Activated gamma-delta T cell (primary cell): ENCODE results near the gene KCND3.

ENCODE experiments used
- DNase-seq: peaks from one replicate; lab custom pipeline; 2025; lab: John Stamatoyannopoulos, UW

Gene KCND3

DNA sequence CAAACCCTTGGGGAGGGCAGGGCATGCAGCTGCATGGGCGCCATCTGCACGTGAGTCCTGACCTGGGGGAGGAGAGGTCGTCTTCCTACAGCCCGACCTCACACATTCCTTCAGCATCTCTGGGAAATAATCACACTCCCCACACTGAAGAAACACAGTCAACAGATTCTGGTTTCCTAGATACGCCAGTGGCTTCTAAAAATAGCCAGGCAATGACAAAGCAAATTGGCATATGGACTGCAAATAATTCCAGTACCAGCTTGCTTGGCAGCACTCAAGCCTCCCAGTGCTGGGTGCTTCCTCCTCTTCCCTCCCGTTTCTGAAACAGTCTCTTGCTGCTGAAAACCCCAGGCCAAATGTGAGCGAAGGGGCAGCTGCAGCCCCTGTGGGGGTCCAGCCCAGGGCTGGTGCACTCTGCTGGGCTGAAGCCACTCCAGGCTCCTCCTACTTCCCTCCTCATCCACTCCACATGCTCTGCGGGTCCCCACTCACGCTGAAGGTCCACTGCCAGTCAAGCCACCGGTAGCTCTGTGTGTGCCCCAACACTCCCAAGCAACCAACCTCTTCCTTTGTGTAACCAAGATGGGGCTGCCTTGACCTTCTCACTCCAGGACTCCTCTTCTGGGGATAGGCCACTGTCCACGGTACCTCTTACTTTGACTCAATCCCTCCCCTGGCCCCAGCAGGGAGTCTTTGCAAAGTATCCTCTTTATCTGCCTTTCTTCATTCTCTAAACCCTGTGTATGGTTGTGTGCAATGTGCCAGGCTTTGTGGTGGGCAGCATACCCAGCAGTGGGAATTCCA lies 69.0 kb downstream of the KCND3 start:
- DNase-seq: no peak

DNA sequence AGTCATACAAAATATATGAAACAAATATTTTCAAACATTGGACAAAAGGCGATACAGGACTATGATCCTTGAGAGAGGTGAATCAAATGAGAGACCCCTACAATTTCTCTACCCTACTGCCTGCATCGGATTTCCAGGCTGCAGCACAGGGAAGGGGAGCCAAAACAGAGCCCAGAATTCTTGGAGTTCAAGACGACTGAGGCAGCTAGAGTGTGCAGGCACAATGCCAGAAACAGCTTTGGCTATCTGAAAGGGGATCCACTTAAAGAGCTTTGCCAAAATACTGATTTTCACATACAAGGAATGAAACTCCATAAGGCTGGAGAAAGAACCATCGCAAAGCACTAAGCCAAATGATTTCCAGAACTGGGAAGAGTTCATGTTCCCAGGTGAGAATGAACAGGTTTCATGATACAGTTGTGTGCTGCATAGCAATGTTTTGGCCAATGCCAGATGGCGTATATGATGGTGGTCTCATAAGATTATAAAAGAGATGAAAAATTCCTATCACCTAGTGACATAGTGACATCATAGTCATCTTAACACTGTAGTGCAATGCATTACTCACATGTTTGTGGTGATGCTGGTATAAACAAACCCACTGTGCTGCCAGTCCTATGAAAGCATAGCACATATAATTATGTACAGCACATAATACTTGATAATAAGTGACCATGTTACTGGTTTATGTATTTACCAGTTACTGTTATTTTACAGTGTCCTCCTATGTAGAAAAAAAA lies 77.5 kb downstream of the KCND3 start:
- no peak for DNase-seq

DNA sequence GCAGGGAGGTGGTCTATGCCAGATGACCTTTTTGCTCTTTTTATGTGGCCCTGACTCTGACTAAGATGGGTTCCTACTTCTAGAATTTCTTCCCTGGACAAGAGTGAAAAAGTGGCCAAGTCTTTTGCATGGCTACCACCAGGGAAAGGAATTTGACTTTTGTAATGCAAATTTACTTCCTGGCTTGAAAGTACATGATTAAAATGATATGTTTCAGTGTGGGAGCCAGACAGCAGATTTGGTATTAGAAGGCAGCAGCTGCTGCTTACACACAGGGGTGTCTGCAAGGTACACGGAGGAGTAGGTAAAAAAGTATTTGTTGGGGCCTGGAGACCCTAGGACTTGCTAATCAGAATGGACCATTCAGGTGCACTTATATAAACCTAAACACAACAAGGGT lies 78.4 kb downstream of the KCND3 start:
- no peak for DNase-seq

DNA sequence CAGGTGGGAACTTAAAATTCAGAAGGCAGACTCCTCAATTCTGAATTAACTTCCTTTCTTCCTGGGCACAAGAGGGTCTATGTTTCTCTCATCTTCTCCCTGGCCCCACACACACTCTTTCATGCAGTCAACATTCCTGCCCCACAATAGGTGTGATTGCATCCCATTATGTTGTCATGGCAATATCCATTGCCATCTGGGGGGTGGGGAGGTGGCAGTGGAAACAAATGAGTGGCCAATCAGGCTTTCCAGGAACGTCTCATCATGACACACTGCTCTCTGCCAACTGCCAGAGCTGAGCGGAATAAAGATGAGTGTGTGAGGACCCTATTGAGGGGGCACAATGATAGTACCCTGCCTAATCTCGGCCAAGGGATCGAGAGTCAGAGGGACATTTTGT lies 80.4 kb downstream of the KCND3 start:
- DNase-seq: no peak

DNA sequence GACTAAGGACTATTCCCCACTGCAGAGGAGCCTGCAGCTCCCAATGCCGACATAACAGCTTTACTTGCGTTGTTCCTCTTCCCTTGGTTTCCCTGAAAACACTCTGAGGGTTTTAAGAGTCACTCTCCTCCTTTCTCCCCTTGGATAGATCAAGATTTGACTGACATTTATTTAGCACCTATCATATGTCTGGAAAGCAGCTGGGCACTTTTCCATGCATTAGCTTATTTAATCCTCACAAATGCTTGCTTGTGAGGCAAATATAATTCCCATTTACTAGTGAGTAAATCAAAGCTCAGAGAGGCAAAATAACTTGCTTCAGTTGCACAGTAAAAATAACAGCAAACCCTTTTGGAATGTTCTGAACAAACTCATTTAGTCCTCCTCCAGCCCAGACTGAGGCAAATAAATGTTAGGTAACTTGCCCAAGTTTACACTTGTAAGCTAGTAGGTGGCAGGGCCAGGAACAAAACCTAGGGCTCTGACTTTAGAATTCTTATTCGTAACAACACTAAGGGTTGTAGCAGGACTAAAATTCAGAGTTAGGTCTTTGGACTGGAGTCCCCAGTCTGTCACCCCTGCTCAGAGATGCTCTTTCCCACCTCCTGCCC lies 81.4 kb downstream of the KCND3 start:
- no peak for DNase-seq

DNA sequence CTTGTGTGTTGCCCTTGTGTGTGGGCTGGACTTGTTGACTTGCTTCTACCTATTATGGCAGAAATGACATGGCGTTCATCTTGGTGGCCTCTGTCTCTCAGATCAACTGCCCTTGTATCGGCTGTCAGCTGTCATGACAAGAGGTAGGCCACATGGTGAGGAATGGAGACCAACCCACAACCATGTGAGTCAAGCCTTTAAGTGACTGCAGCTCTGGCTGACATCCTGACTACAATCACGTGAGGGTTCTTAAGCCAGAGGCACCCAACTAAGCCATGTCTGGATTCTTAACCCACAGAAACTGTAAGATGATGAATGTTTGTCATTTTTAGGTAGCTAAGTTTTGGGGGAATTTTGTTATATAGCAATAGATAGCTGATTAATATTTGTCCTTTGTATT lies 82.1 kb downstream of the KCND3 start:
- DNase-seq: no peak

DNA sequence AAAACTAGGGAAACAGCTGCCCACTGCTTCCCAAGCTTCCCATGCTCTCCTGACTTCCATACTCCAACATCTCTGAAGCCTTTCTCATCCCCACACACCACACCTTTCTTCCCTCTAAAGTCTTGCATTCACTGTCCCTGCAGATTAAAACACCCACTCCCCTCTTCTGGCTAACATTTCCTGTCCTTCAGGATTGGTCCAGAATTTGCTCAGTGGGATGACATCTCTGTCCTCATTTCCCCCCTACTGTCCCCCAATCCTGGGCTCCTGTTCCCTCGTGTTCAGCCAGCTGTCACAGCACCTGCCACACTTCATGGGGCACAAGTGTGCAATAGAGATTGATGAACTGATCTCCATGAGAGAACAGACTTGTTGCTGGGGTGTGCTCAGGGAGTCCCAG lies 82.7 kb downstream of the KCND3 start:
- no peak for DNase-seq

DNA sequence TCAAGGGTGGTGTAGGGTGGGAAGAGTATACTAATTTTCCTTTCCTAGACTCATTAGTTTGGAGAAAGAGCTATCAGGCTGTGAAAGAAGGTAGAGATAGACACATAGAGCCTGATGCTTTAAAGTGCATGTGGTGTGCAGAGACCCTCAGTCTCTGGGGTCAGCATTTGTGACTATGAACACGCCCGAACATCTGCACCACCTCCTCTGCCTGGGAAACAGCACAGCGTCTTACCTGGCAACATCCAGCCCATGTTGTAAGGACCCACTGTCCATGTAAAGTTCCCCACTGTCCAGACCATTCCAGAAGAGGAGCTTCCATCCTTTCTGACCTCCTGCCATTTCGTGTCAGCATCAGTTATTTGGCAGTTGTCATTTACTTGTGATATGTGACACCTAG lies 83.4 kb downstream of the KCND3 start:
- DNase-seq: no peak

DNA sequence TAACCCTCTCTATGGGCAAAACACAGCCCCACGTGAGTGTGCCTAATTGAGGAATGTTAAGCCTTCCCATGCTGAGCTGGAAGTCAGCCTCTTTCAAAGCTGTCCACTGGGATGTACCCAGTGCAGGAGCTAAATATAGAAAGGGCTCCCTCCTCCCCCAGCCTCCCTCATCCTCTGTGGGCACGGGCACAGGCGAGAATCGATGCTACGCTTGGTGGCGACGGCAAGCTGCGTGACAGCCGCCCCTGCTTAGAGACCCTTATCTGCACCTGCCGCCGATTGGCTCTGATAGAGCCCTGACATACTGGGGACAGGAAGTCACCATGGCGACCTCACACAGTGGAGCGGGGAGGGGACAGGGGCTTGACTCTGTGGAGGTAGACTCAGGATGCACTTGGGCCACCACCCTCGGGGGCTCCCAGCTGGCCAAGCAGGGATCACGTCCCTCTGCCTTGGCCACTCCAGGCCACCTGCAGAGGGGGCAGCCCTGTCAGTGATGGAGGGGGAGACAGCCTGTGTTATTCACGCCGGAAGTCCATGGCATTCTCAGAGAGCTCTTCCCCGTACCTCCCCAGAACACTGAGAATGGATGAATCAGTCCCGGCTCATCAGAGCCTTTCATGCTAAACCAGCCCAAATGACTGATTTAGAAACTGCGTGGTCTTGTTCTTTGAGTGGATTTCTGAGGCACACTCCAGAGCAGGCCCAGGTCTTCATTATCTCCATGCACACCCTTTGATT lies 84.8 kb downstream of the KCND3 start:
- DNase-seq: no peak

DNA sequence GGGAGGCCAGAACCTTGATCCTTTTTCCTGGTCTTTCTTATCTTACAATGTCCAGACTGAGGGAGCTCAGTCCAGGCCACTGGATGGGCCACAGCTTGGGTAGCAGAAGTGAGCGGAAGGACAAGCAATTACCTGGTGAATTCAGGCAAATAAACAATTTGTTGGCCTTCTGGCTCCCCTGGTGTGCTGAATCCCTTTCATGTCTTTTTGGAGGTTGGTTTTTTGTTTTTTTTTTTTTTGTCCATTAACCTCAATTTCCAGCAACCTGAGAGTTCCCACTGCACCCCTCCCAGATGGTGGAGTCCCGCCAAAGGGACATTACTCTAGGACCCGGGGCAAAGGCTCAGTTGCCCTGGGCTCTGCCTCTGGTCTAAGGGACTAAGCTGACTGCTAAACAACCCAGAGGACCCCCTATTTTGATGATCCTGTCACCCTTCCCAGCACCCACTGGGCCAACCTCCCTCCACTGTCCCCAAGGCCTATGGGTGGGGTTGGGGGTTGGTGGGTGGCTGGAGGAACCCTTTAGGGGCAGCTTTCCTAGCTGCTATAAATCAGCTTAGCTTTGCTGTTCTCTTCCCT lies 85.5 kb downstream of the KCND3 start:
- no peak for DNase-seq

DNA sequence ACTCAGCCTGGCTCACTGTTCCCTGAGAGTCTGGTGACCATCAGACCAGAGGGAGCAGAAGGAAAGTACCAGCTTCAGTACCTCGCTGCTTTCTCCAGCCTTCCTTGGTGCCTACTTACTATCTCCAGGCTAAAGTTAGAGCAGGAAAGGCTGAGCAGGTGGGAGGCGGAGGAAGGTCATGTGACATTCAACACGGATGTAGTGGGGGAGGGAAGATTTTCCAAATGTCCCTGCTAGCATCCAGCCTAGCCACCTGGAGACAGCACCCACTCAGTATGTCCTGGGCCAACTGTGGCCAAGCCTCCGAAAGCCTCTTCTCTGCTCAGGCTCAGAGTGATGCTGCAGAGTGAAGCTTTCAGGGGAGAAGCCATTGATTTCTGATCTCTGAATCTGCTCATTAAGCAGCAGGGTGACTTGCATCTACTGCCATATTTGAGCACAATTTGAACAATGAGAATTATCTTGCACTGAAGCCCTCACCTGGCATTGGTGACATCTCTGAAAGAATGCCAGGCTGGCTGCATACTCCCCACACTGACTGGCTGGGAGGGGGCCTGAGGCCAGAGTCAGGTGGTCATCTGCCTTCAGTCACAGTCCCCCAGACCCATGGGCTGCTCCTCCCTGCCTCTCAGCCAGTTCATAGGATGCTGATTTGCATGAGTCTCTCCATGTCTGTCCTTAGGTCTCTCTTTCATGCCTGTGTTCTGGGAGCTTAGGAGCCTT lies 86.2 kb downstream of the KCND3 start:
- no peak for DNase-seq

DNA sequence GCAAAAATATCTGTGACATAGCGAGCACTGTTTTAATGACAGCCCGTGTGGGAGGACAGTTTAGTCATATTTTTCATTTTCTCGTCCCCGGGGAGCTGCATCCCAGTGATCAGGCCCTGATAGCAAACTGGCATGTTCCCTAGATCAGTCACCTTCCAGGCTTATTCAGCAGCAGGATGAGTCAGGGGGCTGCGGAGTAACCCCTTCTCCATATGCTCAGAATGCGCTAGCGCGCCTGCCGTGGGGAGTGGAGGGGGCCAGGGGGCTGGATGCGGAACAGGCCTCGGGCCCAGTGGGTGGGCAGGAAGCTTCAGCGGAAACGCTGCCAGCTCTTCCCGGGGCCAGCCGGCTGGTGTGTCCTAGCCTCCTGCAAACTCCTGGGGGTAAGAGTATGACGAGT lies 94.0 kb downstream of the KCND3 start:
- DNase-seq: no peak

DNA sequence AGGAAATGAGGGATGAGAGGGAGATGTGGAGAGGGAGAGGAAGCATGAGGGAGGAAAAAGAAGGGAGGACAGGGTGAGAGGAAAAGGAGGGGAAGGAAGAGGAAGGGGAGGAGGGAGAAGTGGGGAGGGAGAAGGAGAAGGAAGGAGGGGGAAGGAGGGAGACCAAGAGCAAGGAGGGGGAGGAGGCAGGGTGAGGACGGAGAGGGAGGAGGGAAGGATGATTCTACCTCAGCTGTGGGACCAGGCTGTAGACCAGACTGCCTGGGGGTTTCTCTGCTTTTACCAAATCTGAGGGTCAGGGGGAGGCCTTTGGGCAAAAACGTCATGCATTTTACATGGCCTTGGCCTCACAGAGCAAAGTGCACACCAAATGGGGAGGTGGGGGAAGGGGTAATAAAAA lies 94.5 kb downstream of the KCND3 start:
- no peak for DNase-seq

DNA sequence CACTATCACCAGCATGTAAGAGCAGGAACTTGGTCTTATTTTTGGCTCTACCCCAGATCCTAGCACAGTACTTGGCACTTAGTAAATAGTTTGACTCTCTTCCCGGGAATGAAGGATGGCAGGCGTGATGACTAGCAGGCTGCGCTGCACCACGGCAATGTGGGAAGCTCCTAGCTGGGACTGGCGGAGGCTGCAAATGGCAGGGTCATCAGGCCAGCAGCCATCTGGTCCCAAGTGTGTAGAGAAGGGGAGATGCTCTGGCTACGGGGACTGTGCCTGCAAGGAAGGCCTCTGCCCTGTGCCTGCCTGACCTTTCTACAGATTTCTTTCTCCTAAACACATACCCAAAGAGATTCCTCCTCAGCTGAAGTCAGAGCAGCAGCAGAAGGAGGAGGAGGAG lies 95.0 kb downstream of the KCND3 start:
- DNase-seq: no peak

DNA sequence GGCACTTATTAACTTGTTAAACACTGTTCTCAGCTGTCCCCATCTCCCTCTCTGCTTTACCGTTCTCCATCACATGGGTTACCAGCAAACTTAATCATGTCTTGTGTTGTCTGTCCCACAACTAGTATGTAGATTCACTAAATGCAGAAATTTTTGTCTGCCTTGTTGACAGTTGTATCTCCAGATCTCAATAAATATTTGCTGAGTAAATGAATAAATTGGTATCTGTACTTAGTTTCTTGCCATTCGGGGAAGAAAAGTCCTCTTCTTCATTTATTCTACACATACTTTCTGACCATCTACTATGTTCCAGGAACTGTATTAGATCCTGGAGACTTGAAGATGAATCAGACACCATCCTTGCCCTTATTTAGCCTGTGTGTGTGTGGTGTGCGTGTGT lies 97.9 kb downstream of the KCND3 start:
- DNase-seq: no peak

DNA sequence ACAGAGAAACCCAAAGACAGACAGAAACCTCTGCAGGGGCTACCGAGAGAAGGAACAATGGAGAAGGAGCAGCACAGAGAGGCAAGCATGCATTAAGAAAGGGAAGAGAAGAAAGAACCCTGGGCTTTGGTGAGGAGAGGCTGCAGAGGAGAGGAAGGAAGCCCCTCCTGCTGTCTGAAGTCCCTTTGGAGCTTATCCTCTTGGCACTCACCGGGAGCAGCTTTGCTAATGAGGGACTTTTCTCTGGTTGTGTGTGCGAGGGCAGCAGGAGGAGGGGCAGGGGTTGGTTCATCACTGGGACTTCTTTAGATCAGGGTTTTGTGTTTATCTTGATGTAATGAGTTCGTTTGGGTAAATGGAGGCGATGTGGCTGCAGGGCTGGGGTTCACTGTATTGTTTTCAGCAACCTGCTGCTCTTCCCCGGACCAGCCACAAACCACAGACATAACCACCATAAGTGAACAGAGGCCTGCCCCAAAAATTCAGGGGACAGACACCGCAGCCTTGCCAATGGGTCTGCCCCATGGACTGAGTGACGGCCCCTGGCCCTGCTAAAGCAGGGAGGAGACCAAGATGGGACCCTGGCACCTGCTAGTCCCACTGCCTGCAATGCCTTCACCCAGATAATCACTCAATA lies 100.6 kb downstream of the KCND3 start:
- DNase-seq: no peak

DNA sequence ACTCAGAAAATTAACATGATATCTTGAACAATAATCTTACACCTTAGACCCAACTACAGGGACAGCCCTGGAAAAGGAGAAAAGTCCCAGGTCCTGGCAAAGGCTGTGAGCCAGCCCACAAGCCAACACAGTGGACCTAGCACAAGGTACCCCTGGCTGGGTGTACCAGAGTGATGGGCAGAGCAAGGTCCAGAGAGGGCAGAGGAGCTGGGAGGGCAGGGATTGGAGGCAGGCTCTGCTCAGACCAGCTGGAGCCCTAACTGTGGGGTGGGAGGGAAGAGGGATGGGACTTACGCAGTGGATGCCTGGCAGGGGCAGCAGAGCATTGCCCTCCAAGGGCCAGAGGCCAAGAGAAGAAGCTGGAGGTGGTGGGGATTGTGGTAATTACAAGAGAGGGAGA lies 101.6 kb downstream of the KCND3 start:
- no peak for DNase-seq

DNA sequence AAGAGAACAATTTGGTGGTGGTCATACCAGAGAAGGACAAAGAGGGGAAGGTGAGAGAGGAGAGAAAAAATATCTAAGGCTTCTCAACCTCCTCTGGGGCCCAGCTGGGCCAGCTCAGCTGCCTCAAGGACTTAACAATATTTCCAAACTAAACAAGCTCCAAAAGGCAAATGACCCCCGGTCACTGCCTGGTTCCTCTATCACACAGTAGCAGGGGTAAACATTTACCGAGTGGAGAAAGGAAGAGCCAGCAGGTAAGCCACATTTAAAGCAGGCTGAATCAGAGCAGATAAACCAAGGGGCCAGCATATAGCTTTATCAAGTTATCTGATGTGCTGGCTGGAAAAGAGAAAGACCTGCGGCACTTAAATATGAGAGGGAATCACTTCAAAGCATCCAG lies 102.1 kb downstream of the KCND3 start:
- DNase-seq: no peak

DNA sequence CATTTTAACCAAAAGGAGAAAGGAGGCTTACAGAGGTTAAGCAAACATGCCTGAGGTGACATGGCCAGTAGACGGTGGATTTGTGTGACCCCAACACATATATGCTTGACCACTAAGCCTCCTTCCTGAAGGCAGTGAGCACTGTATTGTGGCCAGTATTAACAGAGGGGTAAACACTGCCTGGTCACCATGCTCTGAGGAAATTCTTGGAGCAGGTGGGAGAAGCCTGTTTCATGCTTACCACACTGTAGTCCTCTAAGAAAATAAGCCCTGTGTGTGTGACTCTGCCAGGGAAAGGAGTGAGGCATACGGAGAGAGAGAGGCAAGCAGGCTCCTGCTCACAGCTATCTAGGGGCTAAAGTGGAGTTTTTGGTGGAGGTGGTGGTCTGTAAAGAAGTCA lies 102.7 kb downstream of the KCND3 start:
- DNase-seq: no peak

DNA sequence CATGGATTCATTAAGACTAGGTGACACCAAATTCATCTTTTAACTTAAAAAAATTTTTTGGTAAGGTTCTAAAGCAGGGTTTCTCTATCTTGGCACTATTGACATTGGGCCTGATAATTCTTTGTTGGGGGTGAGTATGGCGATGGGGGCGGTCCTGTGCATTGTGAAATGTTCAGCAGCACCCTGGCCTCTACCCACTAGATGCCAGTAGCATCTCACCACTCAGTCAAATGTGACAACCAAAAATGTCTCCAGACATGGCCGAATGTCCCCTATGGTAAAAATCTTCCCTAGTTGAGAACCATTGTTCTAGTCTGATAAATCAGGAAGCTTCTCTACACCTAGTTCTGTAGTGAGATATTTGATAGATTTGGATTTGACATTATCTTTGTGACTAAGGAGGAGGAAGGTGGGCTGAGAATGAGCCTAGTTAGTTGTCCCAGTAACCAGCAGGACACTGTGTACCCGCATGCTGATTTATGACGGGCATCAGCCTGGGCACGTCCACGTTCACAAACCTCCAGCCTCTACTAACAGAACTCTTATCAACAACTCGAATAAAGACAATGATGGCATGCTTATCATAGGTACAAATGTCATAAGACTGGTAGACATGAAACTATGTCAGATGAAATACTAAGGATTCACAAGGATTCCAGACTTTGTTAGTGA lies 104.6 kb downstream of the KCND3 start:
- DNase-seq: no peak
